HG03097 (cell line): ENCODE data around the gene FAM236D.
A peak's percentile ranks its signal among the peaks of the same experiment; 100 is the strongest.
"Not testable (repeated sequence)": the region's sequence is repeated elsewhere in the genome, so short reads cannot be mapped to it uniquely, and the experiment has no call there.

Experiments
- ATAC-seq: cut with Tn5 transposase; IDR thresholded peaks from one replicate; pipeline ENCODE4 v1.9.1; 2021; ENCODE audit not compliant: unreplicated experiment, low FRiP score

Gene FAM236D

DNA sequence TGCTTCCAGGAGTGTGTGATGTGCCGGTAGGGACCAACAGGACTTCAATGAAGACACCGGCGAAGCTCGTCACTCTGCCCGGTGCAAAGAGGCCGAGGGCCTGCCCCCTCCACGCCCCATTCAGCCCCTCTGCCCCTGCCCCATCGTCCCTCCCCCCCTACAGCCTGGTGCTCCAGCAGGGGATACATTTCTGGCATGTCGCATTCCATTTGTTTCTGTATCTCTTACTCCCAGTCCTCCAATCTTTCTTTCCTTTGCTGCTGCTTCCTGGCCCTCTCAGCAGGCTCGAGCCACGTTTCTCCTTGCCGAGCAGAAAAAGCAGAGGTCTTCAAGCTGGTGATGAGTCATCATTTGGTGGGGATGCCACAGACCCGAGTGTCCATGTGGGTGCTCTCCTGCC is at the start of gene FAM236D:
TSS of gene FAM236D (minus strand) at position 101 of the 400 bp plus-strand sequence. CDS start at position 1, 100 bp downstream.
- not testable (repeated sequence) for ATAC-seq

DNA sequence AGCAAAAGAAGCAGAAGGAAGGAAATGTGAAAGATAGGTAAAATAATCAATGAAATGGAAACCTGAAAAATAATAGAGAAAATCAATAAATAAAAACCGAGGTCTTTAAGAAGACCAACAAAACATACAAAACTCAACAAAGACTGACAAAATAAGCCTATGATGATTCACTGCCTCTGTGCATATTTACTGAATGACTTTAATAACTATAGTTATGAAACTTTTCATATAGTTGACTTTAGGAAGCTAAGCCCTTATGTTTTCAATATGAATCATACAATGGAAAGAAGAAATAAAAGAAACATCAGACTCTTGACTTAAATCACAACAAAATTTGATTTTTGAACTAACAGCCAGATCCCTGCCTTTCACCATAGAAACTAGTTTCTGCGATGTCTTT is 29.5 kb upstream of the FAM236D start:
- ATAC-seq, result not testable (repeated sequence)

DNA sequence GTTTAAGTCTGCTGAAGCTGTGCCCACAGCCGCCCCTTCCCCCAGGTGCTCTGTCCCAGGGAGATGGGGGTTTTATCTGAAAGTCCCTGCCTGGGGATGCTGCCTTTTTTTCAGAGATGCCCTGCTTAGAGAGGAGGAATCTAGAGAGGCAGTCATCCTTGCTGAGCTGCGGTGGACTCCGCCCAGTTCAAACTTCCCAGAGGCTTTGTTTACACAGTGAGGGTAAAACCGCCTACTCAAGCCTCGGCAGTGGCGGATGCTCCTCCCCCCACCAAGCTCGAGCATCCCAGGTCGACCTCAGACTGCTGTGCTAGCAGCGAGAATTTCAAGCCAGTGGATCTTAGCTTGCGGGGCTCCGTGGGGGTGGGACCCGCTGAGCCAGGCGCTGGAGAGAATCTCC is 22.7 kb upstream of the FAM236D start:
- ATAC-seq, result not testable (repeated sequence)

DNA sequence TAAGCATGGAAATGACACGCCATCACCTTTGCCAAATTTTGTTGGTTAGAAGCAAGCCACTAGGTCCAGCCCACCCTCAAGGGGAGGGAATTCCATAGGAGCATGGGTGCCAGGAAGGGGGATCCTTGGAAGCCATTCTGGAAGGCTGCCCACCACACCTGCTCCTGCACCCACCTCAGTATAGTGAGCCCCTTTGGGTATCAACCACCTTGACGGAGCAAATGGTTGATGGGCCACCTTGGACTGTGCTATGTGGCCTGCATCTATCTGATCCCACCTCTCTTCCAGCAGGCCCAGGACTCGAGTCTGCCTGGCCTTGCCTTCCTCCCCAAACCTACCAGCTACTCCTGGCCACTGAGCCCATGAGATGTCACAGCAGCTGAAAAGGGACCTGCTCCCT is 17.6 kb downstream of the FAM236D start:
- not testable (repeated sequence) for ATAC-seq

DNA sequence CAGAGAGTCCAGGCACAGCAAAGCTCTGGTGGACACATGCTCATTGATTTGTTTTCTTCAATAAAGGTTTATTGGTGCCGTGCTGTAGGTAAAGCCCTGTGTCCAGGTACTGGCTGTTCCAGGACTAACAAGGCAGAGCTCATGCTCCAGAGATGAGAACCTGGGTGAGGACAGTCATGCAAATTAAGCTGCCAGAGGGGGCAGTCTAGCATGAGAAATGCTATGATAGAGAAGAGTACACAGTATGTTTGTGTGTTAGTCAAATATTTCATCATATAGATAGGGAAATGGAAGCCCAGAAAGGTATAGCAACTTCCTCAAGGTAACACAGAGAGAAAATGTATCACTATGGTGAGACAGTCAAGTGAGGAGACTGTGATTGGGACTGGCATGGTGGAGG is 19.9 kb downstream of the FAM236D start:
- ATAC-seq, result not testable (repeated sequence)

DNA sequence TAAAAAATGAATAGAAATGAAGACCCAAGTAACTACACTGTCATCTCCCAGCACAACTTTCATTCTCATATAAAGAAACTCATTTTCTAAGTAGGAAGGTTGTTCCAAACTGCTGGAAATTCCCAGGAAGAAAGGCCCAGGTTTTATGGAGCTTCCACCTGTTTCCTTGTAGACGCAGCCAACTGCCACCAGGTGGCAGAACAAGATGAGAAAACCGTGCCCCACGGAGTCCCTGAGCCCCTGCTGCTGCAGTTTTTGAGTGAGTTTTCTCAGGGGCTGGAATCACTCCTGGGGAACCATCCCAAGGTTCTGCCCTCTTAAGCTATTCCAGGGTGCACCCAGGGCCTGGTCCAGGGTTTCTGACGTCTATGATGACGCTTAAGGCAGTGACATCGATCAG is 24.0 kb downstream of the FAM236D start:
- ATAC-seq, result not testable (repeated sequence)

DNA sequence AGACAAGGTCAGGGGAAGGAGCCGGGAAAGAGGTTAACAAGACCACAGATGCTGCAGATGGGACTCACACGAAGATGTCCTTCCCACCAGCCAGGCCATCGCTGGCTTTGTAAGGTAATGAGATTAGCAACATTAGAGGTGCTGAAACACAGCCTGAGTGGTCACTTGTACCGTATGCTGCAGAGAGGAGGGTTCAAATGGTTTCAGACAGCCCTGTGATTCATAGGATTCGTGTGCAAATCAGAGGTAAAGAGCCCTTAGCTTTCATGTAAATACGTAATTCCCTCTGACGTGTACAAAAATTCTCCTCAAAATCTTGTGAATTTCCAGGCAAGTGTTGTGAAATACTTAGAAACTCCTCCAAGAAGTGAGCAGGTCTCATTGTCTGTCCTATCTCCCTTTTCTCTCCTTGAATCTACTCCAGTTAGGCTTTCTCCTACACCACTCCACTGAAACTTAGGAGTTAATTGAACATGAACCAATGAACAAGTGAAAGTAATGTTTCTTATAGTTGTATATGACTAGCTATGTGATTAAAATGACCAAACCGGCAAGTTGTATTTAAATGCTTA is 24.6 kb downstream of the FAM236D start:
- ATAC-seq, result not testable (repeated sequence)

DNA sequence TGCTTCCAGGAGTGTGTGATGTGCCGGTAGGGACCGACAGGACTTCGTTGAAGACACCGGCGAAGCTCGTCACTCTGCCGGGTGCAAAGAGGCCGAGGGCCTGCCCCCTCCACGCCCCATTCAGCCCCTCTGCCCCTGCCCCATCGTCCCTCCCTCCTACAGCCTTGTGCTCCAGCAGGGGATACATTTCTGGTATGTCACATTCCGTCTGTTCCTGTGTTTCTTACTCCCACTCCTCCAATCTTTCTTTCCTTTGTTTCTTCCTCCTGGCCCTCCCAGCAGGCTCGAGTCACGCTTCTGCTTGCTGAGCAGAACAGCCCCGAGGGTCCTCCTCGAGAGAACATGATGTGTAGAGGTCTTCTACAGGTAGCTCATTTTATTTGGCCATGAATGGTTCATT is 25.4 kb downstream of the FAM236D start, which contains the start of gene FAM236B:
TSS of gene FAM236B (minus strand) at position 101 of the 400 bp plus-strand sequence. CDS start at position 1, 100 bp downstream.
- not testable (repeated sequence) for ATAC-seq

DNA sequence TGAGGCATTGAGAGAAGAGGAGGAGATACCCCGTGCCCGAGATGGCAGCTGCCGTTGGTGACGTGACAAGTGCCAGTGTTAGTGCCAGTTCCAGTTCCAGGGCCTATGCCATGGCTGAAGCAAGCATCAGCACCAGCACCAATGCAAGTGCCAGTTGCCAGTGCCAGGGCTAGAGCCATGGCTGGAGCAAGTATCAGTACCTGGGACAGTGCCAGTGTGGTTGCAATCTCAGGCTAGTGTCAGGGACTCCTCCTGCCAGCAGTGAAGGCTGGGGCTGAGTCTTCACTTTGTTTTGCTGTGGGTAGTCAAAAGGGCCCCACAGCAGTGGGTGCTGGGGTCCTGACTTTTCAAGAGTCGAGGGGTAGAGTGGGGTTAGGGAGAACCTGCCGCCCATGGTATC is 29.9 kb downstream of the FAM236D start:
- ATAC-seq, result not testable (repeated sequence)

DNA sequence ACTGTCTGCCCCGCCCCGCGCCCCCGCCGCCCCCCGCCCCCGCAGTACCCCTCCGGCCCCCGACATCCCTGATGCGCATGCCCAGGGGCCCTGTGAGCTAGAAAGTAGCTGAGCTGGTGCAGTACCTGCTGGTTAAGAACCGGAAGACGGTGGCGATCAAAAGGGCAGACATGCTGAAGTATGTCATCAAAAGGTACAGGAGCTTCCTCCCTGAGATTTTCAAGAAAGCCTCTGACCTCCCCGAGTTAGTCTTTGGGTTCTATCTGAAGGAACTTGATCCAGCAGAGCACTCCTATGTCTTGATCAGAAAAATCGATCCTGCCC is 30.6 kb downstream of the FAM236D start:
- peak; percentile 65 for ATAC-seq

DNA sequence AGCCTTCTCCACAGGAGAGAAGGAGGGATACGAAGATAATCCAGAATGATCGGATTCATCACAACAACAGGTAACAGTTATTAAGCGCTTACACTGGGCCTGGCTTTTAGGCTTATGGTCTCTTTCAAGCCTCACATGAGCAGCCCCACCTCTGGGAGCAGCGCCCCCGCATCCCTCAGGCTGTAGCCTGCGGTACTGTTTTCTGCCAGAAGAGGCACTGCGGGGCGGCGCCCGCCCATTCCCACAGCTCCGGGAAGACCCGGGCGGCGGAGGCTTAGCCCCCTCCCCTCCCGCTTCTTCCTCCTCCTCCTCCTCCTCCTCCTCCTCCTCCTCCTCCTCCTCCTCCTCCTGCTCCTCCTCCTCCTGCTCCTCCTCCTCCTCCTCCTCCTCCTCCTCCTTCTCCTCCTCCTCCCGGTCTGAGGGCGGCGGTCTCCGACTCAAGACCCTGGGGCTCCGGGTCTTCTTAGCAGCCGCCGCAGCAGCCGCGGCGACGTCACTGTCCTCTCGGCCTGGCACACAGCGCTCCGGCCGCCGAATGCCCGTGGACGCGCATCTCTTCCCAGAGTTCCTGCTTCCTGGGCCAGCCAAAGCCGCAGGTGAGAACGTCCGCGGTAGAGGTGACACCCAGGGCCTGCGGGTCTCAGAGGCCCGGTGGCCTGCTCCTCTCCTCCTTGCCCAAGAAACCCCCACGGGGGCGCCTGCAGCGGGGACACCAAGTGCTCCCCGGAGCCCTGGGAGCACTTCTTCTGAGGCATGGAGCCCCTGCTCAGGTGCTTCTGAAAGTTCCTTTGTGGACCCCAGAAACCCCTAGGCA is 31.1 kb downstream of the FAM236D start, which contains the start of gene DMRTC1B:
TSS of gene DMRTC1B (plus strand) at position 238 of the 814 bp plus-strand sequence. CDS start 68,246 bp downstream, outside the sequence.
- ATAC-seq, result peak; percentile 84

DNA sequence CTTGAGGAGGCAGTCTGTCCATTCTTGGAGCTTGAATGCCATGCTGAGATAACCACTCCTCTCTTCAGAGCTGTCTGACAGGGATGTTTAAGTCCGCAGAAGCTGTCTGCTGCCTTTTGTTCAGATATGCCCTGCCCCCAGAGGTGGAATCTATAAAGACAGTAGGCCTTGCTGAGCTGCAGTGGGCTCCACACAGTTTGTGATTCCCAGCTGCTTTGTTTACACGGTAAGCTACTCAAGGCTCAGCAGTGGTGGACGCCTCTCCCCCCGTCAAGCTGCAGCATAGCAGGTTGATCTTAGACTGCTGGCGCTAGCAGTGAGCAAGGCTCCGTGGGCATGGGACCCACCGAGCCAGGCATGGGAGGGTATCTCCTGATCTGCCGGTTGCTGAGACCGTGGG is 47.6 kb downstream of the FAM236D start:
- ATAC-seq, result not testable (repeated sequence)
